ENCODE data around the gene CACNA1C.

CACNA1C gene

GRCh38 chr12:2334271-2334670 is 281.5 kb downstream of the CACNA1C start:
- no peak for DNase-seq (ENCODE audit: insufficient read length, low spot score)
- no peak for FAIRE-seq
- no peak for TF ChIP-seq CTCF (IDR thresholded peaks at IDR 0.05; ENCODE audit: insufficient read depth, missing control alignments)

- DNase-seq (ENCODE audit: insufficient read length, low spot score) (no peak), FAIRE-seq (no peak)
- no peak for TF ChIP-seq CTCF (IDR thresholded peaks at IDR 0.05; ENCODE audit: insufficient read depth, missing control alignments)
These were observed 281.9 kb downstream of the CACNA1C start for GRCh38 chr12:2334689-2335088.

- FAIRE-seq = no peak
- no peak for DNase-seq (ENCODE audit: insufficient read length, low spot score)
- no peak for TF ChIP-seq CTCF (IDR thresholded peaks at IDR 0.05; ENCODE audit: insufficient read depth, missing control alignments)
These were observed 282.3 kb downstream of the CACNA1C start for GRCh38 chr12:2335109-2335508.

GRCh38 chr12:2335513-2335912 is 282.7 kb downstream of the CACNA1C start:
- no peak for TF ChIP-seq CTCF (IDR thresholded peaks at IDR 0.05; ENCODE audit: insufficient read depth, missing control alignments)
- no peak for FAIRE-seq
- no peak for DNase-seq (ENCODE audit: insufficient read length, low spot score)

GRCh38 chr12:2335916-2336315 is 283.1 kb downstream of the CACNA1C start:
- no peak for TF ChIP-seq CTCF (IDR thresholded peaks at IDR 0.05; ENCODE audit: insufficient read depth, missing control alignments)
- no peak for DNase-seq (ENCODE audit: insufficient read length, low spot score)
- FAIRE-seq = no peak

GRCh38 chr12:2336409-2336829 is 283.6 kb downstream of the CACNA1C start:
- no peak for TF ChIP-seq CTCF (IDR thresholded peaks at IDR 0.05; ENCODE audit: insufficient read depth, missing control alignments)
- DNase-seq (ENCODE audit: insufficient read length, low spot score) (no peak), FAIRE-seq (no peak)

GRCh38 chr12:2337031-2338010 is 284.5 kb downstream of the CACNA1C start:
- no peak for FAIRE-seq
- DNase-seq (ENCODE audit: insufficient read length, low spot score) = no peak
- TF ChIP-seq CTCF (IDR thresholded peaks at IDR 0.05; ENCODE audit: insufficient read depth, missing control alignments) = no peak

All from D721Med (cell line).